ENCODE data around the gene RHOC.

DNA sequence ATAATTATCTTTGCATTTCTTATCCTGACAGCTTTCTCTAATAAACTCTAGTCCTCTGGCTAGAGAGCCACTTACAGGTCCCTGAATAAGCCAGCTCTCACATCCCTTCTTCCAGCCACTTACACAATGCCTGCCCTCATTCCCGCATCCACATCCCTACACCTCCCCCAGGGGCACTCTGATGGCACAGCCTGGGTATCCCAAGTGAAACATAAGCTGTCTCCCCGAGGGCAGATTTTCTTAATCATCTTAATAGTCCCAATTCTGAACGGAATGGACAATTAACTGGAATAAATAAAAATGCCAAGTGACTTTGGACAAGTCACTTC lies 4.9 kb downstream of the RHOC start:
- TF ChIP-seq, protein P1, sequence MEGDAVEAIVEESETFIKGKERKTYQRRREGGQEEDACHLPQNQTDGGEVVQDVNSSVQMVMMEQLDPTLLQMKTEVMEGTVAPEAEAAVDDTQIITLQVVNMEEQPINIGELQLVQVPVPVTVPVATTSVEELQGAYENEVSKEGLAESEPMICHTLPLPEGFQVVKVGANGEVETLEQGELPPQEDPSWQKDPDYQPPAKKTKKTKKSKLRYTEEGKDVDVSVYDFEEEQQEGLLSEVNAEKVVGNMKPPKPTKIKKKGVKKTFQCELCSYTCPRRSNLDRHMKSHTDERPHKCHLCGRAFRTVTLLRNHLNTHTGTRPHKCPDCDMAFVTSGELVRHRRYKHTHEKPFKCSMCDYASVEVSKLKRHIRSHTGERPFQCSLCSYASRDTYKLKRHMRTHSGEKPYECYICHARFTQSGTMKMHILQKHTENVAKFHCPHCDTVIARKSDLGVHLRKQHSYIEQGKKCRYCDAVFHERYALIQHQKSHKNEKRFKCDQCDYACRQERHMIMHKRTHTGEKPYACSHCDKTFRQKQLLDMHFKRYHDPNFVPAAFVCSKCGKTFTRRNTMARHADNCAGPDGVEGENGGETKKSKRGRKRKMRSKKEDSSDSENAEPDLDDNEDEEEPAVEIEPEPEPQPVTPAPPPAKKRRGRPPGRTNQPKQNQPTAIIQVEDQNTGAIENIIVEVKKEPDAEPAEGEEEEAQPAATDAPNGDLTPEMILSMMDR (IDR thresholded peaks at IDR 0.05), result no peak
- TF ChIP-seq POLR2A (IDR thresholded peaks at IDR 0.05), result no peak
- no peak for TF ChIP-seq EP300 (IDR thresholded peaks at IDR 0.05)
